Esophagus squamous epithelium (tissue), 4 donors: ENCODE data around the gene RAB35.

Experiments
- POLR2A ChIP-seq, 4 donors: fragments of 450-650 bp; IDR thresholded peaks; one replicate each; pipeline ENCODE4 v1.6.1; 2017; ENCODE audit warnings: antibody characterized with exemption in 4 of 4, mild to moderate bottlenecking in 4 of 4, moderate library complexity in 3 of 4
- TF ChIP-seq, protein P1 (sequence below), 6 experiments: fragments of 450-650 bp in 4 of 6; fragments of 200-600 bp in 2 of 6; sonication (generic) in 2 of 6; IDR thresholded peaks; one replicate each; pipeline ENCODE4 v1.5.1; 2016 to 2019; ENCODE audit warnings: antibody characterized with exemption in 6 of 6, mild to moderate bottlenecking in 4 of 6, moderate library complexity in 4 of 6

DNA sequence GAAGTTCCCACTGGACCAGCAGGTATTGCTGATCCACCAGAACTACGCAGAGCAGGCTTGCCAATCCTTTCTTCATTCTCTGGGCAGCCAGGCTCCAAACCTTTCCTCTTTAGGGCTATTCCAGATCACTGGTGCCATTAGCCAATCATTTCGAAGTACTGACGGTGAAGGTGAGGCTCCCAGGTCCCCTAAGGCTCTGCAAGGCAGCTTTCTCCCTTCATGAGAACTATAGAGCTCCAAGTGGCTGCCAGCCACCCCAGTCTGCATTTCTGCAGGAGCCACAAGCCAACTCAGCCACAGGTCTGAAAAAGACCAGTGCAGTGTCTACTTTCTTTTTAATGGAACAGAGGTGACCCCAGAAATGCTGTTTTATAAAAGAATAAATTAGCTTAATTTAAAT lies 48.7 kb downstream of the RAB35 start:
- TF ChIP-seq, protein P1, sequence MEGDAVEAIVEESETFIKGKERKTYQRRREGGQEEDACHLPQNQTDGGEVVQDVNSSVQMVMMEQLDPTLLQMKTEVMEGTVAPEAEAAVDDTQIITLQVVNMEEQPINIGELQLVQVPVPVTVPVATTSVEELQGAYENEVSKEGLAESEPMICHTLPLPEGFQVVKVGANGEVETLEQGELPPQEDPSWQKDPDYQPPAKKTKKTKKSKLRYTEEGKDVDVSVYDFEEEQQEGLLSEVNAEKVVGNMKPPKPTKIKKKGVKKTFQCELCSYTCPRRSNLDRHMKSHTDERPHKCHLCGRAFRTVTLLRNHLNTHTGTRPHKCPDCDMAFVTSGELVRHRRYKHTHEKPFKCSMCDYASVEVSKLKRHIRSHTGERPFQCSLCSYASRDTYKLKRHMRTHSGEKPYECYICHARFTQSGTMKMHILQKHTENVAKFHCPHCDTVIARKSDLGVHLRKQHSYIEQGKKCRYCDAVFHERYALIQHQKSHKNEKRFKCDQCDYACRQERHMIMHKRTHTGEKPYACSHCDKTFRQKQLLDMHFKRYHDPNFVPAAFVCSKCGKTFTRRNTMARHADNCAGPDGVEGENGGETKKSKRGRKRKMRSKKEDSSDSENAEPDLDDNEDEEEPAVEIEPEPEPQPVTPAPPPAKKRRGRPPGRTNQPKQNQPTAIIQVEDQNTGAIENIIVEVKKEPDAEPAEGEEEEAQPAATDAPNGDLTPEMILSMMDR (IDR thresholded peaks at IDR 0.05), result no peak
- TF ChIP-seq POLR2A (IDR thresholded peaks at IDR 0.05), result no peak
